GM21447 (cell line): ENCODE measurements around the gene SLC2A13.

Experiments
- ATAC-seq: cut with Tn5 transposase; IDR thresholded peaks from one replicate; pipeline ENCODE4 v1.9.1; 2021; ENCODE audit not compliant: unreplicated experiment

Gene SLC2A13

GRCh38 chr12:40002178-40003169 lies 103.4 kb downstream of the SLC2A13 start:
- no peak for ATAC-seq

GRCh38 chr12:40001406-40001805 lies 104.5 kb downstream of the SLC2A13 start:
- ATAC-seq, result no peak

- ATAC-seq, result no peak
These were observed 105.0 kb downstream of the SLC2A13 start for GRCh38 chr12:40000884-40001283.

- no peak for ATAC-seq
These were observed 112.6 kb downstream of the SLC2A13 start for GRCh38 chr12:39993268-39993667.

- no peak for ATAC-seq
These were observed 115.5 kb downstream of the SLC2A13 start for GRCh38 chr12:39990122-39991101.

GRCh38 chr12:39989501-39989900 lies 116.4 kb downstream of the SLC2A13 start:
- ATAC-seq, result no peak

GRCh38 chr12:39988574-39988973 lies 117.3 kb downstream of the SLC2A13 start:
- no peak for ATAC-seq

- no peak for ATAC-seq
These were observed 119.2 kb downstream of the SLC2A13 start for GRCh38 chr12:39986674-39987073.

- no peak for ATAC-seq
These were observed 121.2 kb downstream of the SLC2A13 start for GRCh38 chr12:39984670-39985069.

- ATAC-seq, result no peak
These were observed 130.4 kb downstream of the SLC2A13 start for GRCh38 chr12:39975374-39975918.

GRCh38 chr12:39972119-39972518 lies 133.8 kb downstream of the SLC2A13 start:
- ATAC-seq, result no peak

GRCh38 chr12:39971348-39971747 lies 134.5 kb downstream of the SLC2A13 start:
- ATAC-seq, result no peak

GRCh38 chr12:39966721-39967120 lies 139.2 kb downstream of the SLC2A13 start:
- no peak for ATAC-seq

GRCh38 chr12:39966256-39966655 lies 139.6 kb downstream of the SLC2A13 start:
- ATAC-seq, result no peak

- ATAC-seq, result no peak
These were observed 146.4 kb downstream of the SLC2A13 start for GRCh38 chr12:39959467-39959866.

- ATAC-seq, result no peak
These were observed 146.8 kb downstream of the SLC2A13 start for GRCh38 chr12:39959031-39959430.

- ATAC-seq, result no peak
These were observed 147.5 kb downstream of the SLC2A13 start for GRCh38 chr12:39958377-39958776.

GRCh38 chr12:39956725-39957124 lies 149.2 kb downstream of the SLC2A13 start:
- no peak for ATAC-seq

GRCh38 chr12:39946361-39947280 lies 159.3 kb downstream of the SLC2A13 start:
- no peak for ATAC-seq

- ATAC-seq, result no peak
These were observed 168.8 kb downstream of the SLC2A13 start for GRCh38 chr12:39937119-39937518.
